Stomach smooth muscle (tissue), 2 donors: Measurements from ENCODE around the gene NBPF4.
"Not testable (repeated sequence)": the region's sequence is repeated elsewhere in the genome, so short reads cannot be mapped to it uniquely, and the experiment has no call there.

ENCODE experiments used
- H3K27ac ChIP-seq: one replicate; pipeline ENCODE4 v1.7.0; 2013; ENCODE audit warnings: mild to moderate bottlenecking, low read length, inconsistent platforms
- H3K27me3 ChIP-seq, 2 donors: one replicate each; pipeline ENCODE4 v1.7.0; 2013; ENCODE audit warnings: low read length in 2 of 2; ENCODE audit not compliant: insufficient read depth in 2 of 2, control insufficient read depth in 1 of 2
- H3K36me3 ChIP-seq, 2 donors: one replicate each; pipeline ENCODE4 v1.7.0; 2013; ENCODE audit warnings: low read length in 2 of 2; ENCODE audit not compliant: control insufficient read depth in 2 of 2, insufficient read depth in 2 of 2
- H3K4me1 ChIP-seq: one replicate; pipeline ENCODE4 v1.7.0; 2013; ENCODE audit warnings: low read length; ENCODE audit not compliant: control insufficient read depth, insufficient read depth
- H3K4me3 ChIP-seq, 2 donors: one replicate each; pipeline ENCODE4 v1.7.0; 2013; ENCODE audit warnings: low read length in 2 of 2
- H3K9ac ChIP-seq, 2 donors: one replicate each; pipeline ENCODE4 v1.7.0; 2013; ENCODE audit warnings: low read length in 2 of 2, mild to moderate bottlenecking in 1 of 2
- H3K9me3 ChIP-seq, 2 donors: one replicate each; pipeline ENCODE4 v1.7.0; 2013; ENCODE audit warnings: low read length in 2 of 2; ENCODE audit not compliant: control insufficient read depth in 2 of 2
- donor health status: healthy.
- donor health status: Pancreatic carcinoma.

The NBPF4 gene

GRCh38 chr1:108232183-108232582 is 11.7 kb downstream of the NBPF4 start:
- not testable (repeated sequence) for H3K36me3 ChIP-seq, H3K27me3 ChIP-seq, H3K9me3 ChIP-seq, H3K4me1 ChIP-seq, H3K9ac ChIP-seq, H3K27ac ChIP-seq, H3K4me3 ChIP-seq

GRCh38 chr1:108229976-108230375 is 13.9 kb downstream of the NBPF4 start:
- H3K4me3 ChIP-seq, H3K27me3 ChIP-seq, H3K9ac ChIP-seq, H3K4me1 ChIP-seq, H3K36me3 ChIP-seq, H3K9me3 ChIP-seq, H3K27ac ChIP-seq: not testable (repeated sequence)

DNA sequence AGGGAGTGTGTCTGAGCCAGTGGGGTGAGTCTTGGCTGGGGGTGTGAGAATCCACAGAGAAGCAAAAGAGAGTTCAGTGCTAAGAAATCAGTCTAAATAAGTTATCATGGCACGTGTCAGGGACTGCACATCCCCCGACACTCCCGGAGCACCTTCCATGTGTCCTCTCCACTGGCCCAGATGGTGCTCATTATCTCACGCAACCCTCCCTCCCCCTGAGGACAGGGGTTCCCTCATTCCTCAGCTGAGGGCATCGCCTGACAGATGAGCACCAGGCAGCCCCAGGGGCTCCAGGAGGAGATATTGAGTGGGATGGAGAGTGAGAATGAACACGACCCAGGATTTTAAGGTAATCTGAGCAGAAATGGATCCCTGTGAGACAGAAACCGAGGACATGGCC is 16.1 kb downstream of the NBPF4 start:
- H3K9ac ChIP-seq, H3K27ac ChIP-seq, H3K27me3 ChIP-seq, H3K4me1 ChIP-seq, H3K4me3 ChIP-seq, H3K9me3 ChIP-seq, H3K36me3 ChIP-seq: not testable (repeated sequence)

DNA sequence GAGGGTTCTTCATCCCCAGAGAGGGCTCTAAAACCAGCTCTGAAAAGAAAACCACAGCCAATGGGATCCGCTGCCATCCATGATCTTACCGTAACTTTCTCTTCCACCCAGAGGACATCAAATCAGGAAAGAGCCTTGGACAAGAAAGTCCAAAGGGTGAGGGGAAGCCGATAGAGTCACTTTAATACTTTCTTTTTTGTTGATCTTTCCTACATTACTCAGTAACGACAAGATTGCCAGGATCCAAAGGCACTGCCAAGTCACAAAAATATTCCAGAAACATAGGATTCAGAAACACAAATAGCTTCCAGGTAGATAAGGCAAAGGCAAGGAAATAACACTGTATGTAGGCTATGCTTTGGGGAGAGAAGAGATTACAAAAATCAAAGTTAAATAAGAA is 17.0 kb downstream of the NBPF4 start:
- H3K9ac ChIP-seq, H3K36me3 ChIP-seq, H3K4me1 ChIP-seq, H3K9me3 ChIP-seq, H3K4me3 ChIP-seq, H3K27ac ChIP-seq, H3K27me3 ChIP-seq: not testable (repeated sequence)

- not testable (repeated sequence) for H3K4me3 ChIP-seq, H3K27me3 ChIP-seq, H3K27ac ChIP-seq, H3K9ac ChIP-seq, H3K9me3 ChIP-seq, H3K36me3 ChIP-seq, H3K4me1 ChIP-seq
Observed at GRCh38 chr1:108223226-108223625, 20.6 kb downstream of the NBPF4 start.

- not testable (repeated sequence) for H3K27ac ChIP-seq, H3K4me1 ChIP-seq, H3K36me3 ChIP-seq, H3K4me3 ChIP-seq, H3K27me3 ChIP-seq, H3K9ac ChIP-seq, H3K9me3 ChIP-seq
Observed at GRCh38 chr1:108217515-108218174, 26.2 kb downstream of the NBPF4 start.

DNA sequence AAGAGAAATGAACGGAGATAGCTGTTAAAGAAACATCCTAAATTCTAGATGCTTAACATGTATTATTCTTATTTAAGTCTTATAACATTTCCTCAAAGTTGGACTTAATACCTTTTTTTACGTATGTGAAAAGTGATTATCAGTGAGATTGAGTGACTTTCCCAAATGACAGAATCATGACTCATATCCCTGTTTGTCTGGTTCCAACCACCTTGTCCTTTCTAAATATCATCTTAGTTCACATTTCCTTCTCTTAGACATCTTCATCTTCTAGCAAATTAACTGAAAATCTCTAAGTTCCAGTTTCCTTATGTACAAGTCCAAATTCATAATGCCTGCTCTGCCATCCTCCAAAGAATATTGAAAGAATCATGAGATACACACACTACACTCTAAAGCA is 26.9 kb downstream of the NBPF4 start:
- not testable (repeated sequence) for H3K4me1 ChIP-seq, H3K9ac ChIP-seq, H3K4me3 ChIP-seq, H3K27ac ChIP-seq, H3K9me3 ChIP-seq, H3K27me3 ChIP-seq, H3K36me3 ChIP-seq

DNA sequence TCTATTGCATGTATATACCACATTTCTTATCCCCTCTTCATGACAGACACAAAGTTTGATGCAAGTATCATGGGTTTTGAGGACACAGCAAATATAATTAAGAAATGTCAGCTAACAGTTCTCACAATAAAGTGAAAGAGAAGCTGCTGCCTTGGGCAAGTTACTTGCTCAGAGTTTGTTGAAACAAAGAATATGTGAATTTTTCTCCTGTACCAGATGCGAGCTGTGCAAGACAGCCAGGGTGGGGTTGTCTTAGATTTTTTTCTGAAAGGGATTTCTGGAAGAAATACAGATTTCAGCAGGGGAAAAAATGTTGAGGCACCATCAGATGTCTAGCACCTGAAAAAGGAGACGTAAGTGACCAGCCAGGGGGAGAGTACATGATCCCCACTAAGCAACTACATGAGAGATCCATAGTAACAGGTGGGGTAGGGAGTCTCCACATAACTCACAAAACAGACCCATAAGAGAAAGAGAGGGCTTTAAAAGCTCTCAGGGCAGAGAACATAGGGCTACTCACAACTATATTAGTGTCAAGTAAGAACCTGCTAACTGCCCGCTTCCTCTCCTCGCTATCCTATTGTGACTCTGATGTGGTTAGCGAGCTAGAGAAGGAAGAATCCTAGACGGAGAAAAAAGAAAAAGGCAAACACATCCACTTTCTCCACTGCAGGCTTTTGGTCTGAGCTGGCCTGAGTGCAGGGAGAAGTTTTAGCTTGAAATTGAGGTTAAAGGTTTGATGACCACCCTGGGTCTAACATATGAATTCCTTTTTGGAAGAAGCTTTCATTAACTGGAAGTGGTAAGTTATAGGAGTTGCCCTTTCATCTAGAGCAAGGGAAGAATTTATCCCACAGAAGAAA is 27.6 kb downstream of the NBPF4 start:
- H3K27me3 ChIP-seq, H3K4me3 ChIP-seq, H3K9ac ChIP-seq, H3K9me3 ChIP-seq, H3K27ac ChIP-seq, H3K36me3 ChIP-seq, H3K4me1 ChIP-seq: not testable (repeated sequence)

GRCh38 chr1:108214641-108215465 is 29.0 kb downstream of the NBPF4 start:
- H3K9ac ChIP-seq, H3K27ac ChIP-seq, H3K9me3 ChIP-seq, H3K4me1 ChIP-seq, H3K27me3 ChIP-seq, H3K36me3 ChIP-seq, H3K4me3 ChIP-seq: not testable (repeated sequence)

- H3K9me3 ChIP-seq = no peaks in the 10 kb centered on the region
- H3K4me3 ChIP-seq = no peak overlapping the region
- no peak overlapping the region for H3K9ac ChIP-seq
- no peaks in the 10 kb centered on the region for H3K36me3 ChIP-seq
- H3K4me1 ChIP-seq = no peaks in the 10 kb centered on the region
- no peak overlapping the region for H3K27ac ChIP-seq
- H3K27me3 ChIP-seq = peaks cover 5 to 10% of the 10 kb centered on the region in 2 donors
Observed at GRCh38 chr1:108211014-108211413, 32.9 kb downstream of the NBPF4 start.
